Neural crest cell (in vitro differentiated cells): ENCODE data around the gene ADGRG1. TPM values are rescaled to one million over a fixed set of nuclear protein-coding genes. Genes with fewer than 3 reads are reported as not detected.

ENCODE experiments used
- DNase-seq: peaks from one replicate; pipeline ENCODE4 v3.0.0; 2021; ENCODE audit warnings: low read depth, mixed read lengths, low spot score
- H3K27ac Mint-ChIP-seq: one replicate; pipeline ENCODE4 v1.8.0; 2021; ENCODE audit warnings: mild to moderate bottlenecking, mixed read lengths; ENCODE audit not compliant: unreplicated experiment
- H3K27me3 Mint-ChIP-seq: 2 replicates; pipeline ENCODE4 v1.8.0; 2021; ENCODE audit warnings: low read depth, mild to moderate bottlenecking, mixed read lengths
- H3K36me3 Mint-ChIP-seq: 2 replicates; pipeline ENCODE4 v1.8.0; 2021; ENCODE audit warnings: low read depth, mild to moderate bottlenecking, mixed read lengths
- H3K4me1 Mint-ChIP-seq: 2 replicates; pipeline ENCODE4 v1.8.0; 2021; ENCODE audit warnings: mixed read lengths
- H3K4me3 Mint-ChIP-seq: one replicate; pipeline ENCODE4 v1.8.0; 2021; ENCODE audit warnings: mild to moderate bottlenecking, mixed read lengths
- H3K9me3 Mint-ChIP-seq: 2 replicates; pipeline ENCODE4 v1.8.0; 2021; ENCODE audit warnings: mixed read lengths
- CTCF ChIP-seq: fragments of 200-600 bp; sonication (generic); conservative IDR thresholded peaks from 2 replicates; pipeline ENCODE4 v1.5.0; 2021; ENCODE audit warnings: antibody characterized with exemption, mild to moderate bottlenecking
- total RNA-seq: library from RNA; stranded (reverse); gene quantifications from 2 replicates; pipeline ENCODE4 v1.2.1, GENCODE V29; 2021

Gene ADGRG1
- total RNA-seq, 1 donor from 2014 or later: 58.5 TPM

- no peak for TF ChIP-seq CTCF
- Mint-ChIP-seq H3K9me3 (no peaks in the 10 kb centered on the region), H3K27me3 (no peaks in the 10 kb centered on the region), H3K4me3 (no peak overlapping the region), H3K36me3 (no peaks in the 10 kb centered on the region), H3K27ac (no peak overlapping the region), H3K4me1 (peaks cover 6% of the 10 kb centered on the region)
- DNase-seq: no peak
These were observed 35.7 kb downstream of the ADGRG1 start for GRCh38 chr16:57663917-57664661.

GRCh38 chr16:57664662-57665025 is 36.2 kb downstream of the ADGRG1 start:
- TF ChIP-seq CTCF: no peak
- Mint-ChIP-seq H3K27me3 (no peaks in the 10 kb centered on the region), H3K27ac (peak overlapping the region; percentile 39)

GRCh38 chr16:57665541-57665940 is 37.1 kb downstream of the ADGRG1 start:
- no peak for TF ChIP-seq CTCF
- Mint-ChIP-seq H3K27me3 (no peaks in the 10 kb centered on the region), H3K4me3 (no peak overlapping the region), H3K36me3 (no peaks in the 10 kb centered on the region), H3K9me3 (no peaks in the 10 kb centered on the region), H3K27ac (no peak overlapping the region), H3K4me1 (peaks cover 16% of the 10 kb centered on the region)
- DNase-seq: no peak

More at GRCh38 chr16:57664662-57665025, 36.2 kb downstream of the ADGRG1 start:
- H3K9me3 Mint-ChIP-seq: no peaks in the 10 kb centered on the region
- H3K4me3 Mint-ChIP-seq: no peak overlapping the region
- peaks cover 9% of the 10 kb centered on the region for H3K4me1 Mint-ChIP-seq
- H3K36me3 Mint-ChIP-seq: no peaks in the 10 kb centered on the region
- no peak for DNase-seq

GRCh38 chr16:57666353-57667047 is 38.1 kb downstream of the ADGRG1 start:
- no peak overlapping the region for H3K27ac Mint-ChIP-seq
- H3K27me3 Mint-ChIP-seq: no peaks in the 10 kb centered on the region
- no peaks in the 10 kb centered on the region for H3K9me3 Mint-ChIP-seq
- peaks cover 26% of the 10 kb centered on the region for H3K4me1 Mint-ChIP-seq
- H3K4me3 Mint-ChIP-seq: no peak overlapping the region
- no peaks in the 10 kb centered on the region for H3K36me3 Mint-ChIP-seq
- TF ChIP-seq CTCF: no peak
- DNase-seq: no peak

GRCh38 chr16:57667048-57667525 is 38.7 kb downstream of the ADGRG1 start:
- Mint-ChIP-seq H3K36me3 (no peaks in the 10 kb centered on the region), H3K27me3 (no peaks in the 10 kb centered on the region), H3K4me1 (peaks cover 29% of the 10 kb centered on the region), H3K4me3 (no peak overlapping the region), H3K9me3 (no peaks in the 10 kb centered on the region), H3K27ac (no peak overlapping the region)
- no peak for TF ChIP-seq CTCF
- no peak for DNase-seq
